HCT116 (cell line): ENCODE measurements around the gene NCAPG. TPM values are rescaled to one million over a fixed set of nuclear protein-coding genes. Genes with fewer than 3 reads are reported as not detected.

Experiments
- ATAC-seq: fragments of 200-7000 bp; cut with Tn5 transposase; 2 replicates; pipeline ENCODE4 v1.9.1; 2020; ENCODE audit warnings: mild to moderate bottlenecking, moderate library complexity
- BruUV-seq: library from RNA; stranded (reverse); fragments of 400-500 nt; replicated peaks from 2 replicates; lab custom pipeline; 2021; lab: Mats Ljungman, UMichigan
- CTCF ChIA-PET: fragments of 300-600 bp; sonication (Branson Sonifier 250); formaldehyde crosslinking; loops from one replicate; lab custom pipeline; 2021; ENCODE audit warnings: antibody characterized with exemption; lab: Charles Lee
- POLR2A ChIA-PET: fragments of 300-600, 350-600 bp; sonication (Branson Sonifier 250); formaldehyde crosslinking; loops from one replicate; lab custom pipeline; 2021; ENCODE audit warnings: antibody characterized with exemption; lab: Charles Lee
- RAD21 ChIA-PET, 2 experiments: fragments of 300-600 bp; sonication (Branson Sonifier 250); formaldehyde crosslinking; loops; one replicate each; lab custom pipeline; 2023; ENCODE audit warnings: low total read pairs in 2 of 2; ENCODE audit not compliant: uncharacterized antibody in 2 of 2, unreplicated experiment in 2 of 2, low non-redundant PET in 1 of 2; lab: Charles Lee
- DNase-seq: peaks from one replicate; pipeline ENCODE4 v3.0.0-alpha.2; 2010; ENCODE audit warnings: low read depth, low spot score
- H2AFZ ChIP-seq: fragments of 200-600 bp; shearing (Covaris generic), sonication (generic); 2 replicates; pipeline ENCODE4 v1.6.1; 2017; ENCODE audit warnings: low read depth, mixed run types, mixed read lengths, antibody characterized with exemption, low read length; ENCODE audit not compliant: poor library complexity, severe bottlenecking
- H3K27ac ChIP-seq: 2 replicates; pipeline ENCODE4 v1.5.1; 2012; ENCODE audit warnings: low read depth, low read length
- H3K27me3 ChIP-seq: fragments of 200-600 bp; sonication (generic); 2 replicates; pipeline ENCODE4 v1.6.1; 2016; ENCODE audit warnings: mixed run types, low read length, mixed read lengths; ENCODE audit not compliant: insufficient read depth
- H3K36me3 ChIP-seq, 2 experiments: fragments of 200-500 bp in 1 of 2; fragments of 200-600 bp in 1 of 2; sonication (Bioruptor generic) in 1 of 2; sonication (generic) in 1 of 2; 2 replicates each; pipeline versions ENCODE4 v1.5.1 to v1.6.1; 2014 to 2016; ENCODE audit warnings: low read length in 2 of 2, inconsistent platforms in 1 of 2, mixed read lengths in 1 of 2, mixed run types in 1 of 2; ENCODE audit not compliant: insufficient read depth in 2 of 2, control insufficient read depth in 1 of 2
- H3K4me1 ChIP-seq, 2 experiments: fragments of 200-600 bp in 1 of 2; sonication (generic) in 1 of 2; 2 replicates each; pipeline versions ENCODE4 v1.5.1 to v1.6.1; 2012 to 2017; ENCODE audit warnings: low read length in 2 of 2, inconsistent platforms in 1 of 2, mild to moderate bottlenecking in 1 of 2, mixed read lengths in 1 of 2, mixed run types in 1 of 2, moderate library complexity in 1 of 2; ENCODE audit not compliant: insufficient read depth in 2 of 2, control insufficient read depth in 1 of 2
- H3K4me2 ChIP-seq: fragments of 200-600 bp; sonication (generic); 2 replicates; pipeline ENCODE4 v1.6.1; 2017; ENCODE audit warnings: mixed run types, low read length, mixed read lengths
- H3K4me3 ChIP-seq, 2 experiments: fragments of 200-600 bp in 1 of 2; sonication (generic) in 1 of 2; replicated peaks in 1 of 2; 2 replicates each; pipeline ENCODE4 v1.5.1; 2011 to 2016; ENCODE audit warnings: low read length in 2 of 2, control low read depth in 1 of 2, low read depth in 1 of 2, mild to moderate bottlenecking in 1 of 2, mixed read lengths in 1 of 2, mixed run types in 1 of 2
- H3K79me2 ChIP-seq: fragments of 200-600 bp; sonication (generic); 2 replicates; pipeline ENCODE4 v1.6.1; 2017; ENCODE audit warnings: mild to moderate bottlenecking, mixed run types, low read length, moderate library complexity, mixed read lengths; ENCODE audit not compliant: insufficient read depth
- H3K9ac ChIP-seq: fragments of 200-600 bp; sonication (generic); 2 replicates; pipeline ENCODE4 v1.6.1; 2016; ENCODE audit warnings: low read length, mixed read lengths
- H3K9me2 ChIP-seq: fragments of 200-600 bp; sonication (generic), shearing (Covaris generic); 2 replicates; pipeline ENCODE4 v1.6.1; 2017; ENCODE audit warnings: mixed run types, mild to moderate bottlenecking, moderate library complexity; ENCODE audit not compliant: insufficient read depth
- H3K9me3 ChIP-seq, 2 experiments: fragments of 200-500 bp in 1 of 2; fragments of 200-600 bp in 1 of 2; sonication (Bioruptor generic) in 1 of 2; sonication (generic) in 1 of 2; 2 replicates each; pipeline ENCODE4 v1.6.1; 2014 to 2017; ENCODE audit warnings: low read length in 2 of 2, mixed read lengths in 2 of 2, inconsistent platforms in 1 of 2, low read depth in 1 of 2, mild to moderate bottlenecking in 1 of 2, mixed run types in 1 of 2, moderate library complexity in 1 of 2; ENCODE audit not compliant: control insufficient read depth in 1 of 2, insufficient read depth in 1 of 2
- H4K20me1 ChIP-seq: fragments of 200-600 bp; sonication (generic), shearing (Covaris generic); 2 replicates; pipeline ENCODE4 v1.6.1; 2017; ENCODE audit warnings: mixed run types, mild to moderate bottlenecking, moderate library complexity; ENCODE audit not compliant: insufficient read depth
- ATF3 ChIP-seq: IDR thresholded peaks from 2 replicates; pipeline ENCODE4 v1.6.1; 2012
- CBX3 ChIP-seq: IDR thresholded peaks from 2 replicates; pipeline ENCODE4 v1.6.1; 2012; ENCODE audit warnings: low read depth
- CEBPB ChIP-seq: IDR thresholded peaks from 2 replicates; pipeline ENCODE4 v1.6.1; 2012; ENCODE audit warnings: low read depth
- EGR1 ChIP-seq: IDR thresholded peaks from 2 replicates; pipeline ENCODE4 v1.6.1; 2012; ENCODE audit warnings: low read depth
- ELF1 ChIP-seq: IDR thresholded peaks from 2 replicates; pipeline ENCODE4 v1.6.1; 2012; ENCODE audit warnings: low read depth, borderline replicate concordance
- EZH2 ChIP-seq: fragments of 200-600 bp; sonication (generic); IDR thresholded peaks from 2 replicates; pipeline ENCODE4 v1.6.1; 2017; ENCODE audit warnings: antibody characterized with exemption, mixed run types
- EZH2phosphoT487 ChIP-seq: fragments of 200-600 bp; IDR thresholded peaks from 2 replicates; pipeline ENCODE4 v1.6.1; 2018; ENCODE audit warnings: antibody characterized with exemption, borderline replicate concordance
- FOSL1 ChIP-seq: IDR thresholded peaks from 2 replicates; pipeline ENCODE4 v1.6.1; 2012; ENCODE audit warnings: low read depth
- JUND ChIP-seq: IDR thresholded peaks from 2 replicates; pipeline ENCODE4 v1.6.1; 2012
- POLR2A ChIP-seq: IDR thresholded peaks from 2 replicates; pipeline ENCODE4 v1.7.0; 2011; ENCODE audit warnings: borderline replicate concordance; ENCODE audit not compliant: insufficient read depth, insufficient read length; ENCODE audit errors: extremely low read depth
- POLR2AphosphoS5 ChIP-seq: IDR thresholded peaks from 2 replicates; pipeline ENCODE4 v1.6.1; 2011; ENCODE audit warnings: mild to moderate bottlenecking, low read depth, low read length, moderate library complexity
- SP1 ChIP-seq: IDR thresholded peaks from 2 replicates; pipeline ENCODE4 v1.6.1; 2012; ENCODE audit warnings: low read depth
- SRF ChIP-seq: IDR thresholded peaks from 2 replicates; pipeline ENCODE4 v1.6.1; 2012; ENCODE audit warnings: low read depth
- TCF7L2 ChIP-seq: IDR thresholded peaks from 2 replicates; pipeline ENCODE4 v1.7.0; 2011; ENCODE audit warnings: borderline replicate concordance, inconsistent platforms; ENCODE audit not compliant: insufficient read depth, insufficient read length; ENCODE audit errors: extremely low read depth
- YY1 ChIP-seq: IDR thresholded peaks from 2 replicates; pipeline ENCODE4 v1.6.1; 2011; ENCODE audit warnings: low read length, low read depth, moderate library complexity, mild to moderate bottlenecking; ENCODE audit not compliant: insufficient replicate concordance; ENCODE audit errors: extremely low read depth
- ZFX ChIP-seq: fragments of 450-650 bp; IDR thresholded peaks from 2 replicates; pipeline ENCODE4 v1.6.1; 2017
- ZNF274 ChIP-seq: fragments of 200-500 bp; sonication (Bioruptor generic); IDR thresholded peaks from 2 replicates; pipeline ENCODE4 v1.6.1; 2014; ENCODE audit warnings: mild to moderate bottlenecking, low read depth, low read length, inconsistent platforms
- intact Hi-C: fragments of 100-400 bp; cut with micrococcal nuclease; formaldehyde crosslinking; loops from 2 replicates; pipeline ENCODE4 v1.10.0; 2022
- total RNA-seq: library from RNA; stranded (reverse); gene quantifications from one replicate; pipeline ENCODE4 v1.2.1, GENCODE V29; 2021; ENCODE audit not compliant: unreplicated experiment
- TF ChIP-seq, protein P1 (sequence below): IDR thresholded peaks from 2 replicates; pipeline ENCODE4 v1.6.1; 2012
- TF ChIP-seq, protein P2 (sequence below): IDR thresholded peaks from 2 replicates; pipeline ENCODE4 v1.6.1; 2012; ENCODE audit warnings: low read depth

NCAPG gene
- total RNA-seq, 1 experiment from 2014 or later: 79.4 TPM

DNA sequence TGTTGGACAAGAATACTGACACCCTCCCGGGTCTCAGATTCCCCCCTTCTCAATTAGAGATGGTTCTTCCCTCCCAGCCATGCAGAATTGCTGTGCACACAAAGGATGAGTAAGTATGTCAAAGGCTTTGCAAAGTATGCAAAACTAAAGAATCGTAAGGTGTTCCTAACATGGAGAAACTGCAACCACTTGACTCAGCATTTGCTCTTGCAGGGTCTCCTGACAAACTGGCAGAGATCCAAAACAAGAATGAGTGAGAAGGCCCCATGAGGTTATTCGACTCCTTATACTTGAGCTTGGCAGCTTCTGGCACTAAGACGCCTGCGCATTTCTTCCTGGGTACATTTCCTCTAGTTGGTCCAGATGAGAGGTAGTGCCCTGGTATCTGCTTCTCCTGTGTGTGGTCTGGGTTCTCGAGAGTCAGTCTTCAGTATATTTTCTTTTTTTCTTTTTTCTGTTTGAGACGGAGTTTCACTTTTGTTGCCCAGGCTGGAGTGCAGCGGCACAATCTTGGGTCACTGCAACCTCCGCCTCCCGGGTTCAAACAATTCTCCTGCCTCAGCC is 37.6 kb upstream of the NCAPG start:
- H3K27me3 ChIP-seq: no peaks in the 10 kb centered on the region
- H3K4me2 ChIP-seq: no peak overlapping the region
- no peak overlapping the region for H2AFZ ChIP-seq
- no peak overlapping the region for H3K27ac ChIP-seq
- H3K4me1 ChIP-seq: no peaks in the 10 kb centered on the region
- TF ChIP-seq ELF1 (no peak), TCF7L2 (no peak), JUND (no peak), POLR2A (no peak), CBX3 (no peak), SP1 (no peak), ZFX (no peak), POLR2AphosphoS5 (no peak), FOSL1 (no peak), SRF (no peak), EGR1 (no peak), ZNF274 (no peak), CEBPB (no peak), YY1 (no peak)
- TF ChIP-seq, protein P1, sequence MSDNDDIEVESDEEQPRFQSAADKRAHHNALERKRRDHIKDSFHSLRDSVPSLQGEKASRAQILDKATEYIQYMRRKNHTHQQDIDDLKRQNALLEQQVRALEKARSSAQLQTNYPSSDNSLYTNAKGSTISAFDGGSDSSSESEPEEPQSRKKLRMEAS: no peak
- no peaks in the 10 kb centered on the region for H3K36me3 ChIP-seq
- no peaks in the 10 kb centered on the region for H3K9me3 ChIP-seq
- H3K4me3 ChIP-seq: no peak overlapping the region
- H3K79me2 ChIP-seq: no peaks in the 10 kb centered on the region
- ChIA-PET CTCF (no interaction called here), POLR2A (no interaction called here), RAD21 (no interaction called here)
- ATAC-seq: no peak
- intact Hi-C loops: no loop called here
- no TSS peak for BruUV-seq
- no peaks in the 10 kb centered on the region for H3K9me2 ChIP-seq
- no peaks in the 10 kb centered on the region for H4K20me1 ChIP-seq
- no peak overlapping the region for H3K9ac ChIP-seq
- no peak for DNase-seq

- intact Hi-C loops: no loop called here
- Histone ChIP-seq H4K20me1 (no peaks in the 10 kb centered on the region), H2AFZ (no peak overlapping the region), H3K4me1 (no peaks in the 10 kb centered on the region), H3K27ac (no peak overlapping the region), H3K9me3 (no peaks in the 10 kb centered on the region), H3K9ac (no peak overlapping the region), H3K27me3 (no peaks in the 10 kb centered on the region), H3K79me2 (no peaks in the 10 kb centered on the region), H3K4me3 (no peak overlapping the region), H3K36me3 (no peaks in the 10 kb centered on the region), H3K9me2 (no peaks in the 10 kb centered on the region), H3K4me2 (no peak overlapping the region)
- POLR2A ChIA-PET: no interaction called here
- no TSS peak for BruUV-seq
- TF ChIP-seq SRF (no peak), POLR2AphosphoS5 (no peak), EGR1 (no peak), ZNF274 (no peak), ATF3 (no peak), EZH2 (no peak), EZH2phosphoT487 (no peak), JUND (no peak), ELF1 (no peak), CEBPB (no peak), ZFX (no peak), CBX3 (no peak), FOSL1 (no peak), TCF7L2 (no peak)
- TF ChIP-seq, protein P2, sequence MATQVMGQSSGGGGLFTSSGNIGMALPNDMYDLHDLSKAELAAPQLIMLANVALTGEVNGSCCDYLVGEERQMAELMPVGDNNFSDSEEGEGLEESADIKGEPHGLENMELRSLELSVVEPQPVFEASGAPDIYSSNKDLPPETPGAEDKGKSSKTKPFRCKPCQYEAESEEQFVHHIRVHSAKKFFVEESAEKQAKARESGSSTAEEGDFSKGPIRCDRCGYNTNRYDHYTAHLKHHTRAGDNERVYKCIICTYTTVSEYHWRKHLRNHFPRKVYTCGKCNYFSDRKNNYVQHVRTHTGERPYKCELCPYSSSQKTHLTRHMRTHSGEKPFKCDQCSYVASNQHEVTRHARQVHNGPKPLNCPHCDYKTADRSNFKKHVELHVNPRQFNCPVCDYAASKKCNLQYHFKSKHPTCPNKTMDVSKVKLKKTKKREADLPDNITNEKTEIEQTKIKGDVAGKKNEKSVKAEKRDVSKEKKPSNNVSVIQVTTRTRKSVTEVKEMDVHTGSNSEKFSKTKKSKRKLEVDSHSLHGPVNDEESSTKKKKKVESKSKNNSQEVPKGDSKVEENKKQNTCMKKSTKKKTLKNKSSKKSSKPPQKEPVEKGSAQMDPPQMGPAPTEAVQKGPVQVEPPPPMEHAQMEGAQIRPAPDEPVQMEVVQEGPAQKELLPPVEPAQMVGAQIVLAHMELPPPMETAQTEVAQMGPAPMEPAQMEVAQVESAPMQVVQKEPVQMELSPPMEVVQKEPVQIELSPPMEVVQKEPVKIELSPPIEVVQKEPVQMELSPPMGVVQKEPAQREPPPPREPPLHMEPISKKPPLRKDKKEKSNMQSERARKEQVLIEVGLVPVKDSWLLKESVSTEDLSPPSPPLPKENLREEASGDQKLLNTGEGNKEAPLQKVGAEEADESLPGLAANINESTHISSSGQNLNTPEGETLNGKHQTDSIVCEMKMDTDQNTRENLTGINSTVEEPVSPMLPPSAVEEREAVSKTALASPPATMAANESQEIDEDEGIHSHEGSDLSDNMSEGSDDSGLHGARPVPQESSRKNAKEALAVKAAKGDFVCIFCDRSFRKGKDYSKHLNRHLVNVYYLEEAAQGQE: no peak
- ATAC-seq (no peak), DNase-seq (no peak)
- CTCF ChIA-PET: no interaction called here
- RAD21 ChIA-PET: no interaction called here
Observed at GRCh38 chr4:17778431-17778830, 32.3 kb upstream of the NCAPG start.
